PFSK-1 (cell line): ENCODE measurements around the gene CAMTA1.

Experiments
- FOXP2 ChIP-seq: optimal IDR thresholded peaks from 2 replicates; pipeline ENCODE3; 2011; ENCODE audit warnings: borderline replicate concordance, control low read depth, inconsistent platforms; ENCODE audit not compliant: insufficient read depth; ENCODE audit errors: extremely low read length, extremely low read depth
- POLR2AphosphoS5 ChIP-seq: IDR thresholded peaks from 2 replicates; pipeline ENCODE4 v1.6.1; 2012; ENCODE audit warnings: low read depth, mild to moderate bottlenecking, control low read depth, low read length, moderate library complexity
- REST ChIP-seq, 2 experiments: IDR thresholded peaks; 2 replicates each; pipeline versions ENCODE4 v1.6.1 to v1.8.0; 2011 to 2012; ENCODE audit warnings: low read depth in 2 of 2, low read length in 2 of 2, control low read depth in 1 of 2, inconsistent platforms in 1 of 2, mild to moderate bottlenecking in 1 of 2, moderate library complexity in 1 of 2; ENCODE audit not compliant: insufficient read depth in 1 of 2
- SIN3A ChIP-seq: IDR thresholded peaks from 2 replicates; pipeline ENCODE4 v1.6.1; 2012; ENCODE audit warnings: mild to moderate bottlenecking, low read length, moderate library complexity, borderline replicate concordance; ENCODE audit not compliant: insufficient read depth
- TAF1 ChIP-seq: IDR thresholded peaks from 2 replicates; pipeline ENCODE4 v1.6.1; 2012; ENCODE audit warnings: low read length, control low read depth, borderline replicate concordance; ENCODE audit not compliant: insufficient read depth

The CAMTA1 gene

GRCh38 chr1:7207875-7208646 is 422.8 kb downstream of the CAMTA1 start:
- TF ChIP-seq SIN3A (no peak), REST (IDR thresholded peaks at IDR 0.05; ENCODE audit: insufficient read depth in 1 of 2, low read depth in 2 of 2, low read length in 2 of 2) (peak in 1 of 2 experiments; percentile 56; a peak in 1 of 4 replicates), POLR2AphosphoS5 (no peak), TAF1 (no peak), FOXP2 (peak; percentile 40)

- TF ChIP-seq REST (IDR thresholded peaks at IDR 0.05; ENCODE audit: insufficient read depth in 1 of 2, low read depth in 2 of 2, low read length in 2 of 2) (no peak), POLR2AphosphoS5 (no peak), TAF1 (no peak), FOXP2 (no peak), SIN3A (no peak)
Measured at GRCh38 chr1:7208647-7209180, 423.5 kb downstream of the CAMTA1 start.

- no peak for TF ChIP-seq FOXP2
- TF ChIP-seq REST (IDR thresholded peaks at IDR 0.05; ENCODE audit: insufficient read depth in 1 of 2, low read depth in 2 of 2, low read length in 2 of 2), result no peak
- TF ChIP-seq SIN3A, result no peak
- TF ChIP-seq TAF1, result no peak
- TF ChIP-seq POLR2AphosphoS5, result no peak
Measured at GRCh38 chr1:7209336-7209735, 424.1 kb downstream of the CAMTA1 start.

- TF ChIP-seq FOXP2 (no peak), SIN3A (no peak), REST (IDR thresholded peaks at IDR 0.05; ENCODE audit: insufficient read depth in 1 of 2, low read depth in 2 of 2, low read length in 2 of 2) (no peak), TAF1 (no peak), POLR2AphosphoS5 (no peak)
Measured at GRCh38 chr1:7218210-7218832, 433.1 kb downstream of the CAMTA1 start.
